GM18907 (cell line): Measurements from ENCODE around the gene CCDC152.
"Not testable (repeated sequence)": the region's sequence is repeated elsewhere in the genome, so short reads cannot be mapped to it uniquely, and the experiment has no call there.

Experiments used
- ATAC-seq: cut with Tn5 transposase; IDR thresholded peaks from one replicate; pipeline ENCODE4 v1.9.1; 2021; ENCODE audit warnings: mild to moderate bottlenecking, moderate library complexity; ENCODE audit not compliant: unreplicated experiment

Gene CCDC152

GRCh38 chr5:42756606-42757601 lies at the start of gene CCDC152:
TSS of gene CCDC152 (plus strand) at chr5:42756818. CDS start at chr5:42759122, 2,304 bp downstream.
- ATAC-seq: peak; percentile 87

- no peak for ATAC-seq
These were observed 40.8 kb upstream of the CCDC152 start for GRCh38 chr5:42715785-42716184.

GRCh38 chr5:42718591-42718990 lies 38.0 kb upstream of the CCDC152 start:
- ATAC-seq: peak; percentile 97

GRCh38 chr5:42719034-42719433 lies 37.6 kb upstream of the CCDC152 start:
- ATAC-seq: peak; percentile 15

GRCh38 chr5:42720251-42720650 lies 36.4 kb upstream of the CCDC152 start:
- no peak for ATAC-seq

GRCh38 chr5:42721484-42721883 lies 35.1 kb upstream of the CCDC152 start:
- ATAC-seq: no peak

GRCh38 chr5:42734531-42735058 lies 22.0 kb upstream of the CCDC152 start:
- ATAC-seq: not testable (repeated sequence)

- no peak for ATAC-seq
These were observed 15.7 kb upstream of the CCDC152 start for GRCh38 chr5:42740920-42741319.

- no peak for ATAC-seq
These were observed 11.2 kb upstream of the CCDC152 start for GRCh38 chr5:42745426-42745825.

GRCh38 chr5:42745856-42746255 lies 10.8 kb upstream of the CCDC152 start:
- ATAC-seq: no peak

GRCh38 chr5:42749020-42749419 lies 7.6 kb upstream of the CCDC152 start:
- ATAC-seq: peak; percentile 48

GRCh38 chr5:42750507-42750906 lies 6.1 kb upstream of the CCDC152 start:
- no peak for ATAC-seq

- ATAC-seq: no peak
These were observed 5.6 kb upstream of the CCDC152 start for GRCh38 chr5:42751044-42751443.

GRCh38 chr5:42753099-42753498 lies 3.5 kb upstream of the CCDC152 start:
- ATAC-seq: no peak

- no peak for ATAC-seq
These were observed 2.8 kb downstream of the CCDC152 start for GRCh38 chr5:42759456-42759855.

GRCh38 chr5:42760426-42760825 lies 3.8 kb downstream of the CCDC152 start:
- ATAC-seq: no peak

- ATAC-seq: no peak
These were observed 5.2 kb downstream of the CCDC152 start for GRCh38 chr5:42761791-42762190.

- no peak for ATAC-seq
These were observed 11.0 kb downstream of the CCDC152 start for GRCh38 chr5:42767491-42768105.

- ATAC-seq: no peak
These were observed 11.5 kb downstream of the CCDC152 start for GRCh38 chr5:42768106-42768504.

- ATAC-seq: no peak
These were observed 13.4 kb downstream of the CCDC152 start for GRCh38 chr5:42770003-42770402.

- no peak for ATAC-seq
These were observed 15.8 kb downstream of the CCDC152 start for GRCh38 chr5:42772265-42772993.
